Ascending aorta (tissue), 2 donors: ENCODE results near the gene TACC3. TPM values are rescaled to one million over a fixed set of nuclear protein-coding genes. Genes with fewer than 3 reads are reported as not detected.

ENCODE experiments used
- DNase-seq, 2 donors: peaks; one replicate each; pipeline ENCODE4 v3.0.0-alpha.2; 2019; ENCODE audit warnings: low spot score in 2 of 2
- H3K27ac ChIP-seq, 2 donors: fragments of 200-600 bp; sonication (generic); one replicate each; pipeline ENCODE4 v1.5.1; 2016 to 2017; ENCODE audit warnings: mild to moderate bottlenecking in 1 of 2
- H3K27me3 ChIP-seq: fragments of 200-600 bp; sonication (generic); one replicate; pipeline ENCODE4 v1.5.1; 2017
- H3K36me3 ChIP-seq, 2 donors: fragments of 200-600 bp; sonication (generic); one replicate each; pipeline ENCODE4 v1.5.1; 2016
- H3K4me1 ChIP-seq, 2 donors: fragments of 200-600 bp; sonication (generic); one replicate each; pipeline ENCODE4 v1.5.1; 2016 to 2017; ENCODE audit warnings: mild to moderate bottlenecking in 1 of 2
- H3K4me3 ChIP-seq, 2 donors: fragments of 200-600 bp; sonication (generic); one replicate each; pipeline ENCODE4 v1.5.1; 2016 to 2017; ENCODE audit warnings: mild to moderate bottlenecking in 1 of 2
- H3K9me3 ChIP-seq, 2 donors: fragments of 200-600 bp; sonication (generic); one replicate each; pipeline ENCODE4 v1.5.1; 2016
- intact Hi-C: fragments of 100-400 bp; cut with DNase I; formaldehyde crosslinking; loops from one replicate; pipeline ENCODE4 v1.15.1; 2023
- total RNA-seq: library from RNA; depleted of rRNA; stranded (reverse); fragments of >200 nt; gene quantifications from one replicate; pipeline ENCODE4 v1.1.0, GENCODE V29; 2016
- TF ChIP-seq, protein P1 (sequence below), 3 experiments: fragments of 200-600 bp in 2 of 3; fragments of 450-650 bp in 1 of 3; sonication (generic) in 2 of 3; IDR thresholded peaks; one replicate each; pipeline ENCODE4 v1.5.1; 2016 to 2019; ENCODE audit warnings: antibody characterized with exemption in 3 of 3, mild to moderate bottlenecking in 1 of 3, moderate library complexity in 1 of 3

The TACC3 gene
- total RNA-seq, 1 donor from 2014 or later: 2.7 TPM

DNA sequence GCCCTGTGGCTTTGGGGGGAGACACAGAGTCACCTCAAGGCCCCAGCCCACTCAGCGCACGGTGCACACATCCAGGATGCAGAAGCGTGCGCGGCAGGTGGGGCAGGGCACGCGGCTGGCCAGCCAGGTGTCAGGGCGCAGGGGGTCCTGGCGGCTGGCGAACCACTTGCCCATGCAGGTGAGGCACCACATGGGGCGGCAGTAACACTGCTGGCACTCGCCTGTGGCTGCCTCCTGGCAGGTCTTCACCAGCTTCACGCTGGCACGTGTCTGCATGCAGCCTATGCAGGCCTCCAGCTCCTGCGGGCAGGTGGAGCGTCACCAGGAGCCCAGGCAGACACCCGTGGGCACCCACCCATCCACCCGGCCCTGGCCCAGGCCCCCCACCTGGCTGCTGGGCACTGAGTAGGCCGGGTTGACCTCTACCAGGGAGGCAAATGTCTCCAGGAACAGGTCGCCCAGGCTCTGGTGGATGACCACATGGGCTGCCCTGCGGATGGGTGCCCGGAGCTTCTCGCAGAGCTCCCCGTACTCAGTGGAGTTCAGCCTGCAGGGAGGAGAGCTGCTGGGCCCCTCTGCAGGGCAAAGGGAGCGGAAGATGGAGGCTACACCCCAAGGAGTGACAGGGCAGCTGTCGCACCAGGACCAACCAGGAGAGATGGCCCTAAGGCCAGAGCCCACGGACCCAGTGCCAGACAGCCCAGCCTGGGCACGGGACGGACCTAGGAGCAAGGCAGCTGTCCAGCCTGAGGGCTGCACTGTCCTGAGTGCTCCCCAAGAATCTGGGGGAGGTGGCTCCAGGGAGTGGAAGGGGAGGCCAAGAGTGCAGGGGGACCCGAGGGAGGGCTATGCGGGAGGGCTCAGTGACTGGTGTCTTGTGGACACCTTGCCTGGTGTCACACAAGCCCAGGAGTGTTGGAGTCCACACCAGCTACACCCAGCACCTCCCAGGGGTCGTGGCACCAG lies 3.9 kb upstream of the TACC3 start:
- Histone ChIP-seq H3K27ac (no peak overlapping the region), H3K36me3 (peaks cover 10 to 24% of the 10 kb centered on the region in 2 donors), H3K4me3 (no peak overlapping the region), H3K9me3 (no peaks in the 10 kb centered on the region), H3K4me1 (peaks cover 16 to 18% of the 10 kb centered on the region in 2 donors), H3K27me3 (no peaks in the 10 kb centered on the region)
- intact Hi-C loops: loop anchor here (10.0 kb wide), 1 partner anchor 1043 kb away; the partner anchor contains the start of genes ATP5ME and MYL5
- no peak for DNase-seq
- TF ChIP-seq, protein P1, sequence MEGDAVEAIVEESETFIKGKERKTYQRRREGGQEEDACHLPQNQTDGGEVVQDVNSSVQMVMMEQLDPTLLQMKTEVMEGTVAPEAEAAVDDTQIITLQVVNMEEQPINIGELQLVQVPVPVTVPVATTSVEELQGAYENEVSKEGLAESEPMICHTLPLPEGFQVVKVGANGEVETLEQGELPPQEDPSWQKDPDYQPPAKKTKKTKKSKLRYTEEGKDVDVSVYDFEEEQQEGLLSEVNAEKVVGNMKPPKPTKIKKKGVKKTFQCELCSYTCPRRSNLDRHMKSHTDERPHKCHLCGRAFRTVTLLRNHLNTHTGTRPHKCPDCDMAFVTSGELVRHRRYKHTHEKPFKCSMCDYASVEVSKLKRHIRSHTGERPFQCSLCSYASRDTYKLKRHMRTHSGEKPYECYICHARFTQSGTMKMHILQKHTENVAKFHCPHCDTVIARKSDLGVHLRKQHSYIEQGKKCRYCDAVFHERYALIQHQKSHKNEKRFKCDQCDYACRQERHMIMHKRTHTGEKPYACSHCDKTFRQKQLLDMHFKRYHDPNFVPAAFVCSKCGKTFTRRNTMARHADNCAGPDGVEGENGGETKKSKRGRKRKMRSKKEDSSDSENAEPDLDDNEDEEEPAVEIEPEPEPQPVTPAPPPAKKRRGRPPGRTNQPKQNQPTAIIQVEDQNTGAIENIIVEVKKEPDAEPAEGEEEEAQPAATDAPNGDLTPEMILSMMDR (IDR thresholded peaks at IDR 0.05): no peak

DNA sequence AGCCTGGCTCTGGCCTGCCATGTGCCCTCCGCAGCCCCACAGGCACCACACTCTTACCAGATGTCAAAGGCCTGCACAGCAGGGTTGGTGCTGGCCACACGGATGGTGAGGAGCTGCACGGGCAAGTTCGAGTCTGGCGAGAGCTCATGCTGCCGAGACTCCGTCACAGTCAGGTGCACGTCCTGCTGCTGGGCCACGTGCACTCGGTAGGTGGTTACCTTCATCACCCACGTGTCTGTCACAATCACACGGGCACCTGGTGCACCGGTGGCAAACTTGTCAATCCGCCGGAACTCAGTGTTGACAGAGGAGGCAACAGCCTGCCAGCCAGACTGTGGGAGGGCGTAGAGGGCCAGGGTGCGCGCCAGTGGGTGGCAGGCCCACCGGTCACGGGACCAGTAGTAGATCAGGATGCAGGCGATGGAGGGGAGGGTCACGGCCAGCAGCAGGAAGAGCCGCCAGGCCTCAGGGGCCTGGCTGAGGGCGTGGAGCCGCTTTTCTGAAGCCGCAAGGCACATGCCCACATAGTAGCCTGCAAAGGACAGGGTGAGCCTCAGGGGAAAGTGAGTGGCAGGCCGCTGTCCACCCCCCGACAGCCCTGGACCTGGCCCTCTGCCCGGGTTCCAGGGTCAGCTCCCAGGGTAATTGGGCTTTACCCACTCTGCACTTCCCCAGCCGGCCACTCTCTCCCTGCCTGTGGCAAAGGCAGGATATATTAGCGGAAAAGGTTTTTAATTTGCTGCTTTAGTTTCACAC lies 3.0 kb upstream of the TACC3 start:
- no peak overlapping the region for H3K27ac ChIP-seq
- no peak overlapping the region for H3K4me3 ChIP-seq
- no peaks in the 10 kb centered on the region for H3K9me3 ChIP-seq
- TF ChIP-seq, protein P1 (IDR thresholded peaks at IDR 0.05): no peak
- DNase-seq: no peak
- intact Hi-C loops: loop anchor here (10.0 kb wide), 1 partner anchor 1043 kb away; the partner anchor contains the start of genes ATP5ME and MYL5
- peaks cover 10 to 24% of the 10 kb centered on the region in 2 donors for H3K36me3 ChIP-seq
- peaks cover 14 to 18% of the 10 kb centered on the region in 2 donors for H3K4me1 ChIP-seq
- H3K27me3 ChIP-seq: no peaks in the 10 kb centered on the region

DNA sequence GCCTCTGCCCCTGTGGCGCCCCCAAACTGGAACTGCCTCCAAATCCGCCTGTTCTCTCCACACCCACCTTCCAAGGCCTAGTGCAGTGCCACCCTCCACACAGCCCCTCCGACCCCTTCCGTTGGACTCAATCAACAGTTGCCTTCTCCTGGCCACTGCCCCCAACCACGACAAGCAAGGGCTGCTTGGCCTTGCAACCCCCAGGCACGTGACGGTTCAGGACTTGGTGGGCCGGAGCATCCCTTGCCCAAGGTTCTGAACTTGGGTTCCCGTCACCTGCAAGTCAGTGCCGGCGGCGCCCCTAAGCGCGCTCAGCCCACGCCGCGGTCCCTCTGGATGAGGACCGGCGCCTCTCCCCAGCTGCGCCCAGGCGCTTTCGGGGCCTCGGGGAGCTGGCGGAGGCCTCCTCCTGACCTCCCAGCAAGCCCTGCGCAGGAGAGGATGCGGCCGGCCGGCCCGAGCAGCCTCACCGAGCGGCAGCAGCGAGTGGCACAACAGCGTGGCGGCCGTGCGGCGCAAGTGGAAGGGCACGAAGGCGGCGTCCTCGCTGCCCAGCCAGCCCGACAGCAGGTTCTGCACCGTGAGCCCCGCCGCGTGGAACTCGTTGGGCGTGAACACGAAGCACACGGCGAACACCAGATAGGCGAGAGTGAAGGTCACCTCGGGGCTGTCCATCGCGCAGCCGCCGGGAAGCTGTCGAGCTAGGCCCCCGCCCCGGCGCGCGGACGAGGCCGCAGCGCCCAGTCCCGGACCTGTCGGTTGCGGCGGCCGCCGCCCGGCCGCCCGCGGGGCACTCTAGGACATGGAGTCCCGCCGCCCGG lies 948 bp upstream of the TACC3 start:
- Histone ChIP-seq H3K4me1 (peaks cover 12 to 18% of the 10 kb centered on the region in 2 donors), H3K27ac (peak overlapping the region; percentile 87 to 90), H3K4me3 (peak overlapping the region; percentile 81 to 87), H3K36me3 (peaks cover 10 to 24% of the 10 kb centered on the region in 2 donors), H3K9me3 (no peaks in the 10 kb centered on the region), H3K27me3 (no peaks in the 10 kb centered on the region)
- TF ChIP-seq, protein P1 (IDR thresholded peaks at IDR 0.05): no peak
- intact Hi-C loops: loop anchor here (2.0 to 10.0 kb wide), 4 partner anchors 36 to 694 kb away; partner anchors contain the start of genes CFAP99, FAM53A, NSD2 and UVSSA
- DNase-seq: peak in 1 of 2 donors; percentile 72

DNA sequence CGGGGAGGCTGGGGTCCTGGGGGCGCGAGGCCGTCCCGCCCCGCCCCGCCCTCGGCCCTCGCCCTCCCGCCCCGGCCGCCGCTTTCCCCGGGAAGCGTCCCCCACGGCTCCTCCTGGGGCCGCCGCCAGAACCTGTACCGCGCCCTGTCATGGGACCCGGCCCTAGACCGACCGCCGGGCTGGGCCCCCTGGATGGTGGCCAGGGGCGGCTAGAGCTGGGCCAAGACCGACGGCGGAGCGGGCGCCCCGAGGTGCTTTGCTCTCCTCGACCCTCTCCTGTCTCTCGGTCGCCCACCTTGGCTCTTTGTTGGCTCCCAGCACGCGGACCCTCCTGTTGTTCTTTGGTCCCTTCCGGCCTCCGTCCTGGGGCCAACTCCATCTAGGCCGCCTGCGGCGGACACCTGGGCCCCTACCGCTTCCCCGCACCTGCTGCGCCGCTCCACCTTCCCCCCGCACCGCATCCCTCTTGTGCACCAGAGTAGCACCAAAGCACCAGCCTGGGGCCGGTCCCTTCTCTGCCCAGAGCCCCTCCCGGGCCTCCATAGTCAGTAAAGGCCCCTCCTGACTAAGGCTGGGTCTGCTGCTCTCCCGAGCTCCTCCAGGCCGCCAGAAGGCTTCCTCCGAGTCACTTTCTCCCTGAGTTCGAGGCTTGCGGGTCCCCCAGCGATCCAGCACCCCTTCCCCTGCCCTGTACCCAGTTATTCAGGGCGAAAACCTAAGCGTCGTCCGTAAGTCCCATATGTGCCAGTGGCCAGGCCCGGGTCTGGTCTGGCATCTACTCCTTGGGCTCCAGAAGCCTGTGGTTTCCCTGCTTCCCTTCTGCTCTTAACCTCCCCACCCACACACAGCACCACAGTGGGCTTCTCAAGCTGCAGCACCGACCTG lies 587 bp downstream of the TACC3 start:
- H3K4me1 ChIP-seq: peaks cover 12 to 18% of the 10 kb centered on the region in 2 donors
- intact Hi-C loops: loop anchor here (1.0 to 10.0 kb wide), 5 partner anchors 10 to 693 kb away; partner anchors contain the start of genes CFAP99, FAM53A, NSD2 and SLBP

More for the DNA sequence above, 587 bp downstream of the TACC3 start:
- TF ChIP-seq, protein P1 (IDR thresholded peaks at IDR 0.05): no peak
- peaks cover 10 to 22% of the 10 kb centered on the region in 2 donors for H3K36me3 ChIP-seq
- DNase-seq: no peak
- H3K4me3 ChIP-seq: peak overlapping the region; percentile 81 to 87
- H3K9me3 ChIP-seq: no peaks in the 10 kb centered on the region
- no peaks in the 10 kb centered on the region for H3K27me3 ChIP-seq
- no peak overlapping the region for H3K27ac ChIP-seq
